ENCODE data around the gene ATP8A2.
"Not testable (repeated sequence)": the region's sequence is repeated elsewhere in the genome, so short reads cannot be mapped to it uniquely, and the experiment has no call there.

Gene ATP8A2

DNA sequence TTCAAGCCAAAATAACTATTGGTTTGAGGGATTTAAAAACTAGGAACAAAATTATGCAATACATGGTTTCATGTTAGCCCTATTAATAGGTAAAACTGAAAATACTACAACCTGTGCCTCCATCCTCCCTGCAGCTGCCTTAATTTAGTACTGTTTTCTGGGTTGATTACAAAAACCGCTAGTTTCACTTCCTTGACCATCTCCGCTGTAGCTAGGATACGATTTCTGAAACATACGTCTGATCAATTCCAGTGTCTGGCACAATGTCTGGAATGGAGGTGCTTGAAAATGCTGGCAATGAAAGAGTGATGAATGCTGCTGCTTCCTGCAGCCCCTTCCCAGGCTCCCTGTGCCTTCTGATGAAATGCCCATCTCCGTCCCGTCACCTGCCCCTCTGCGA lies 406.6 kb downstream of the ATP8A2 start:
- H3K4me3 ChIP-seq (ENCODE audit: low read depth, low read length) = no peak overlapping the region
- in situ Hi-C loops (cut with HindIII; ENCODE audit: low sequenced_read_pairs) = no loop called here
- DNase-seq (ENCODE audit: low read depth, low spot score) = no peak
- TF ChIP-seq, protein P1, sequence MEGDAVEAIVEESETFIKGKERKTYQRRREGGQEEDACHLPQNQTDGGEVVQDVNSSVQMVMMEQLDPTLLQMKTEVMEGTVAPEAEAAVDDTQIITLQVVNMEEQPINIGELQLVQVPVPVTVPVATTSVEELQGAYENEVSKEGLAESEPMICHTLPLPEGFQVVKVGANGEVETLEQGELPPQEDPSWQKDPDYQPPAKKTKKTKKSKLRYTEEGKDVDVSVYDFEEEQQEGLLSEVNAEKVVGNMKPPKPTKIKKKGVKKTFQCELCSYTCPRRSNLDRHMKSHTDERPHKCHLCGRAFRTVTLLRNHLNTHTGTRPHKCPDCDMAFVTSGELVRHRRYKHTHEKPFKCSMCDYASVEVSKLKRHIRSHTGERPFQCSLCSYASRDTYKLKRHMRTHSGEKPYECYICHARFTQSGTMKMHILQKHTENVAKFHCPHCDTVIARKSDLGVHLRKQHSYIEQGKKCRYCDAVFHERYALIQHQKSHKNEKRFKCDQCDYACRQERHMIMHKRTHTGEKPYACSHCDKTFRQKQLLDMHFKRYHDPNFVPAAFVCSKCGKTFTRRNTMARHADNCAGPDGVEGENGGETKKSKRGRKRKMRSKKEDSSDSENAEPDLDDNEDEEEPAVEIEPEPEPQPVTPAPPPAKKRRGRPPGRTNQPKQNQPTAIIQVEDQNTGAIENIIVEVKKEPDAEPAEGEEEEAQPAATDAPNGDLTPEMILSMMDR (IDR thresholded peaks at IDR 0.05; ENCODE audit: low read depth, low read length) = no peak

DNA sequence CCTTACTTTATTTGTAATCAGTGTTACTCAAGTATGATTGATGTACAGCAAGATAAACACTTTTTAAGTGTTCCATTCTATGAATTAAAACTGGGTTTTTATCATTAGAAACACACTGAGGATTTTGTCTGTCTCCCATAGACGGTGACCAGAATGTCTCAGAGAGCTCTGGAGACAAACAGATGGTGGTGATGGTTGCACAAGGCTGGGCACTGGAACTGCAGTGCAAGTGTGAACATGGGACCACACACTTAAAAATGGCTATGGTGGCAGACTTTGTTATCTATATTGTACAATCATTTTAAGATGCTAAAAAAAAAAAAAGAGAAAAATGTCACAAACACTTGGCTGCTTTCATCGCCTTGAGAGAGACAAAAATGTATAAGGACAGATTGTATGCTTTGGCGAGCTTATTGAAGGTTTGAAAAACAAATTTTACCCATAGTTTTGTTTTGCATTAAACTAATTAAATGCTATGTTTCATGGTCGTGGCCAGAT lies 407.1 kb downstream of the ATP8A2 start:
- no peak for DNase-seq (ENCODE audit: low read depth, low spot score)
- H3K4me3 ChIP-seq (ENCODE audit: low read depth, low read length) = no peak overlapping the region
- in situ Hi-C loops (cut with HindIII; ENCODE audit: low sequenced_read_pairs) = no loop called here
- TF ChIP-seq, protein P1 (IDR thresholded peaks at IDR 0.05; ENCODE audit: low read depth, low read length) = no peak

DNA sequence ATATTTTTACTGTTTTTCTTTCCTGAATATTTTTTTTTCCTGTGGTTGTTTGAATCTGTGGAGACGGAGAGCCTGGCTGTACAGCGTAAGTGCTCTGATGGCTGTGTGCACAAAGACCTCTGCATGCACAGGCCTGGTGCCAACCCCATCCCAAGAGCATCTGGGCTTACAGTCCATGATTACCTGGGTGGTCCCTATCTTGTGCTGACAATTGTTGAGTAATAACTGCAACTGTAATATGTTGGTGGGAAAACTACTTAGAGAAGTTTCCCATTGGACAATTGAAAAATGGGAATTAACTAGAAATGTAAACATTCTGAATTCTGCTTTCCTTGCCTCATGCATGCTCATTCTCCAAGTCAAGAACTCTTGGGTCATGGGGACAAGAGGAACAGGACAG lies 411.3 kb downstream of the ATP8A2 start:
- DNase-seq (ENCODE audit: low read depth, low spot score) = no peak
- in situ Hi-C loops (cut with HindIII; ENCODE audit: low sequenced_read_pairs) = no loop called here
- TF ChIP-seq, protein P1 (IDR thresholded peaks at IDR 0.05; ENCODE audit: low read depth, low read length) = no peak
- H3K4me3 ChIP-seq (ENCODE audit: low read depth, low read length) = no peak overlapping the region

DNA sequence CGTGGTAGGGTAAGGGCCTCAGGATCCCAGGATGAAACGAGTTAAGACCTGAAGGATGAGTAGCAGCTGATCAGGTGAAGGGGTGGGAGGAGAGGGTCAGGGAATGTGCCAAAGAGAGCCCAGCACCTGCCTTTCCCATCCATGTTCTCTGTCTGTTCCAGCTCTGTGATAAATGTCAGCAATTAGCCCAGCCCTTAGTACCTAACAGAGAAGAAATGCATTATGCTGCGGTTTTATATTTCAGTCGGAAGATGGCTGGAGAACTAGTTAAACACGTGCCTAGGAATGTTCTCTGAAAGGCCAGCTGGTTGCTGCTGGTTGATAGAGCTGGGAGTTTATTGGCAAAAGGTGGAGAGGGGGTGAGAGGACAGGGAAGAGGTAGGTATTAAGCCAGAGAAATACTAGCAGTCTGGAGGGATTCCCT lies 411.8 kb downstream of the ATP8A2 start:
- in situ Hi-C loops (cut with HindIII; ENCODE audit: low sequenced_read_pairs) = no loop called here
- DNase-seq (ENCODE audit: low read depth, low spot score) = no peak
- H3K4me3 ChIP-seq (ENCODE audit: low read depth, low read length) = no peak overlapping the region
- TF ChIP-seq, protein P1 (IDR thresholded peaks at IDR 0.05; ENCODE audit: low read depth, low read length) = no peak

DNA sequence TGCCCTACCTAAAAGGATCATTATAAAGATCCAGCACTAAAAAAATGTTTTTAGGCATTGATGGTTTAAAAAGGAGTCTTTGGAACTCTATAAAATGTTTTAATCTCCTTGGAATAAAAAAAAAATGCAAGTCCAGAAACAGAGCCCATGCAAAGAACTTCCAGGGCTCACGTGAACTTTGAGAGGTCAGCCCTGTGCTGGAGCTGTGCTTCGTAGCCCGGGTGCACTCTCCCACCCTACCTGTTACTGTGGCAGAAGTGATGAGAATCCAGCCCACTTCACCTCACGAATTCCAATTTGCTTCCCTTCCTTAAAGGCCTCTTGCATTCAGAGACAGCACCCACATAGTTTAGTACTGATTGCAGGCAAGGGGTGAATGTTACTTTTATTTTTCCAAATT lies 412.3 kb downstream of the ATP8A2 start:
- DNase-seq (ENCODE audit: low read depth, low spot score) = no peak

DNA sequence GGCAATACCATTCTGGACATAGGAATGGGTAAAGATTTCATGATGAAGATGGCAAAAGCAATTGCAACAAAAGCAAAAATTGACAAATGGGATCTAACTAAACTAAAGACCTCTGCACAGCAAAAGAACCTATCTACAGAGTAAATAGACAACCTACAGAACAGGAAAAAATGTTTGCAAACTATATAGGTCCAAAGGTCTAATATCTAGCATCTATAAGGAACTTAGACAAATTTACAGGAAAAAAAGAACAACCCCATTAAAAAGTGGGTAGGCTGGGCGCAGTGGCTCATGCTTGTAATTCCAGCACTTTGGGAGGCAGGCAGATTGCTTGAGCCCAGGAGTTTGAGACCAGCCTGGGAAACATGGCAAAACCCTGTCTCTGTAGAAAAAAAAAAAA lies 418.4 kb downstream of the ATP8A2 start:
- in situ Hi-C loops (cut with HindIII; ENCODE audit: low sequenced_read_pairs) = not testable (repeated sequence)

More for the DNA sequence above, 412.3 kb downstream of the ATP8A2 start:
- TF ChIP-seq, protein P1 (IDR thresholded peaks at IDR 0.05; ENCODE audit: low read depth, low read length) = no peak
- H3K4me3 ChIP-seq (ENCODE audit: low read depth, low read length) = no peak overlapping the region
- in situ Hi-C loops (cut with HindIII; ENCODE audit: low sequenced_read_pairs) = no loop called here

DNA sequence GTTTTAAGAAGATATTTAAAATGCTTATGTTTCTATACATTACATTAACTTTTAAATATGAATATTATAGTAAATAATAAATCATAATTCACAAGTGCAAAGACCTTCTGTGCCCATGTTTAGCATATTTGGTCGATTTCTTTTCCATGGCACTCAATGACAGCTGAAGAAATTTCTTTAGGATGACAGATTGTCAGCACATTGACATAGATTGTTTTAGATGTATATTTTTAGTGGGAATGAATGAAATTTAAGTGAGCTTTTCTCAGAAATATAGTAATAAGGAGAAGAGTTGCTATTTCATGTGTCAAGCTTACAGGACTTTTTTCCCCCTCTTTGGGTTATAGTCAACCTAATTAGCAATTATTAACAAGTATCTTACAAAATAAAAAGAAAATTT lies 423.5 kb downstream of the ATP8A2 start:
- DNase-seq (ENCODE audit: low read depth, low spot score) = no peak
- in situ Hi-C loops (cut with HindIII; ENCODE audit: low sequenced_read_pairs) = no loop called here
- no peak overlapping the region for H3K4me3 ChIP-seq (ENCODE audit: low read depth, low read length)
- TF ChIP-seq, protein P1 (IDR thresholded peaks at IDR 0.05; ENCODE audit: low read depth, low read length) = no peak

More for the DNA sequence above, 418.4 kb downstream of the ATP8A2 start:
- not testable (repeated sequence) for H3K4me3 ChIP-seq (ENCODE audit: low read depth, low read length); DNase-seq (ENCODE audit: low read depth, low spot score)
